Naive thymus-derived CD4-positive, alpha-beta T cell (primary cell): ENCODE measurements around the gene BCL11B. TPM values are rescaled to one million over a fixed set of nuclear protein-coding genes. Genes with fewer than 3 reads are reported as not detected.

ENCODE experiments used
- polyA plus RNA-seq, 2 donors: library from polyadenylated mRNA; unstranded; fragments of 300-500 nt; fragmentation: Illumina TruSeq; gene quantifications; one replicate each; pipeline ENCODE4 v1.2.3, GENCODE V29; 2021
- total RNA-seq, 6 experiments: library from RNA in 5 of 6; stranded (reverse) in 5 of 6; gene quantifications; 1 replicate in 5 of 6; 2 replicates in 1 of 6; pipeline ENCODE4 v1.2.3 and lab custom pipeline; 2021 to 2026

Gene BCL11B
- total and polyA plus RNA-seq, 7 experiments from 2014 or later: 10.9 to 269 (median 145) TPM

Other genes starting within 250 kb of the BCL11B start
- gene SETD3, start 208.7 kb upstream of the BCL11B start, total RNA-seq: 10 to 100 TPM; 42.7 to 59.4 (median 53.5) TPM
- gene SETD3, start 208.7 kb upstream of the BCL11B start, polyA plus RNA-seq: 10 to 100 TPM; 32.2 to 47.4 TPM
- 100 to 1,000 TPM in 2 of 5 experiments, 10 to 100 TPM in 3; 68.4 to 139 (median 81.9) TPM for gene CCNK, start 209.2 kb upstream of the BCL11B start, total RNA-seq
- 10 to 100 TPM; 16.5 to 19.8 TPM for gene CCNK, start 209.2 kb upstream of the BCL11B start, polyA plus RNA-seq